GM12872 (cell line): ENCODE measurements around the gene SPRR2E.

Experiments
- CTCF ChIP-seq: IDR thresholded peaks from 3 replicates; pipeline ENCODE4 v1.5.1; 2011; ENCODE audit warnings: low read depth, mild to moderate bottlenecking, low read length, moderate library complexity; ENCODE audit not compliant: insufficient read depth

Gene SPRR2E

GRCh38 chr1:153094426-153094825, at the start of gene SPRR2E:
Gene SPRR2E (minus strand): TSS chr1:153094526. CDS start chr1:153093751, 775 bp downstream.
- TF ChIP-seq CTCF: no peak

GRCh38 chr1:153141377-153141776, 47.1 kb upstream of the SPRR2E start:
- TF ChIP-seq CTCF: no peak

GRCh38 chr1:153140484-153140883, 46.2 kb upstream of the SPRR2E start:
- no peak for TF ChIP-seq CTCF

- no peak for TF ChIP-seq CTCF
Observed at GRCh38 chr1:153133743-153134142, 39.4 kb upstream of the SPRR2E start.

GRCh38 chr1:153133267-153133666, 38.9 kb upstream of the SPRR2E start:
- no peak for TF ChIP-seq CTCF

- TF ChIP-seq CTCF: no peak
Observed at GRCh38 chr1:153127296-153127695, 33.0 kb upstream of the SPRR2E start.

- TF ChIP-seq CTCF: no peak
Observed at GRCh38 chr1:153125536-153125935, 31.2 kb upstream of the SPRR2E start.

- no peak for TF ChIP-seq CTCF
Observed at GRCh38 chr1:153122831-153123421, 28.6 kb upstream of the SPRR2E start.
